SK-N-DZ (cell line): ENCODE data around the gene KLK13. TPM values are rescaled to one million over a fixed set of nuclear protein-coding genes. Genes with fewer than 3 reads are reported as not detected.

ENCODE experiments used
- DNase-seq: peaks from one replicate; pipeline ENCODE4 v3.0.0-alpha.2; 2015; ENCODE audit warnings: low spot score
- polyA plus RNA-seq, 2 experiments: library from polyadenylated mRNA; depleted of rRNA; stranded (reverse); fragments of >200 nt; gene quantifications; 2 replicates each; pipeline ENCODE4 v1.2.3, GENCODE V29; 2014

Gene KLK13, protein sequence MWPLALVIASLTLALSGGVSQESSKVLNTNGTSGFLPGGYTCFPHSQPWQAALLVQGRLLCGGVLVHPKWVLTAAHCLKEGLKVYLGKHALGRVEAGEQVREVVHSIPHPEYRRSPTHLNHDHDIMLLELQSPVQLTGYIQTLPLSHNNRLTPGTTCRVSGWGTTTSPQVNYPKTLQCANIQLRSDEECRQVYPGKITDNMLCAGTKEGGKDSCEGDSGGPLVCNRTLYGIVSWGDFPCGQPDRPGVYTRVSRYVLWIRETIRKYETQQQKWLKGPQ
- polyA plus RNA-seq (2014; cell fraction: cytosol; rRNA removed), result not detected in 2 replicates
- not detected in 2 replicates for polyA plus RNA-seq (2014; cell fraction: nucleus; rRNA removed)

DNA sequence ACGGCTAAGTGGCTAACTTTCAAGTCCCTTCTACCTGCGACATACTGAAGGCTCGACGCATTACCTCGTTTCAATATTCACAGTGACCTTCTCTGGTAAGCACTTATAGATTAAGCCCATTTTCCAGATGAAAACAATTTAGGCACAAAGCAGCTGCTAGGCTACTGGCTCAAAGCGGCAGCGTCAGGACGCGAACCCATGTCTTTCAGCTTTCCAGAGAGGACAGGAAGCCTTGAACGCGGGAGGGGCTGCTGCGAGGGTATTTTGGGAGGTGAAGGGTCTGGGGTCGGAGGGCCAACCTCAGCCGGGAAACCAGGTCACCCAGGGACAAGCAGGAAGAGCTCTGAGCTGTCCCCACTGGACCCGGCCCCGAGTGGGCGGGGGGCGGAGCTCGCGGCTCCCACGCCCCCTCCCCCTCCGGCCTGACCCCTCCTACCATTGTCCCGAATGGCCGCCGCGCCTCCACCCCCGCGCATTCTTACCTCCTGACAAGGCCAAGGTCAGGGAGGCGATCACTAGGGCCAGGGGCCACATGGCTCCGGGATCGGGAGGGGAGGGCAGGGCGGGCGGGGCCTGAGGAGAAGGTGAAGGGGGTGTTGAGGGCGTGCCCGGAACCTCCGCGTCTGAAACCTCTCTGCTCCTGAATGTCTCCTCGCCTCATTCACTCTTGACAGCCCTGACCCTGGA lies at the start of gene KLK13:
Gene KLK13 (minus strand): TSS at position 559 of the 687 bp plus-strand sequence. CDS start 25 bp downstream, at position 534.
- DNase-seq, result no peak

DNA sequence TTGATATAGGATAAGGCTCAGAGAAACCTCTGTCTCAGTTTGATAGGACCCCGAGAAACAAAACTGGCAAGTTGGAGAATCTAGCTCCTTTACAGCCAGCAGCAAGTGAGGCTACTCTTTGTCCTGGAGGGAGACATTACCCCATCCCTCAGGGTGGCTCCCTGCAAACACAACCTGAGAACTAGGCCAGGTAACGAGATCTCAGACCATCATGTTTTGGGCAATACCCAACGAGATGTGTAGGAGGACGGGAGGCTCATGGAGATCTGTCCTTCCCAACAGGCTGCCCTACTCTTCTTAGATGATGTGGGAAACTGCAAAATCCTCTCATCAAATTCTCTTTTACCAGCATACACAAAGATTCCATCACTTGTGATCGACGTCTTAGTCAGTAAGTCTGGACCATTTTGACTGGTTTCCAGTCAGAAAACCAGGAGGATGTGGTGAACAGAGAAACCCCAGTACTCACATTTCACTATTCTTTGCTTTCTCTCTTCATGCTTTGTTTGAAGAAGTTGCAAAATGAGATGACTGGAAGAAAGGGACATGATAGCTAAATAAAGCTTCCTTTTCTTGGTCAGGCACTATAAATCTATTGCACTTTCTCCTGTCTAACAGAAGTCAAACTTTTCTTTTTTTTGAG lies 49.3 kb upstream of the KLK13 start:
- DNase-seq, result no peak

DNA sequence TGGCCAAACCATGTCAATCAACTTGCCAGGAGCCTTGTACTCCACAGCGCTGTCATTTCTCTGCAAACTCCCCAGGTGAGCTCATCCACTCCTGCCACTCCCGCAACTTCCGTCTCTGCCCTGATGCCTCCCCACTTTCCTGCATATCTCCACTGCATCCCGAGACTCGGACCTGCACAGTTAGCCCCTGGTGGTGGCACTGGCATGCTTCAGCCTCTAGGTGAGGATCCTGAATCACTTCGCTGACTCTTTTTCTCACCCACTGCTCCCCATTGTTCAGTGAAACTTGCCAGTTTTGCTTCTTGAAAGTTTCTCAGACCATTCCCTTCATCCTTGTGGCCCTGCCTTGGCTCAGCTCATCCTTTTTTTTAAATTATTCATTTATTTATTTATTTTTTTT lies 46.7 kb upstream of the KLK13 start:
- no peak for DNase-seq

DNA sequence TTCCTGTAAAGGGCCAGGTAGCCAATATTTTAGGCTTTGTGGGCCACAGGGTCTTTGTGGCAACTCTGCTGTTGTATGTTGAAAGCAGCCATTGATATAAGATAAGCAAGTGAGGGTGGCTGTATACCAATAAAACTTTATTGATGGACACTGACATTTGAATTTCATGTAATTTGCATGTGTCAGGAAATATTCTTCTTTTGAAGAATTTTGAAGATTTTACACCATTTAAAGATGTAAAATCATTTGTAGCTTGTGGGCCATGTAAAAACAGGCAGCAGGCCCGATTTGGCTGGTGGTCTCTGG lies 45.7 kb upstream of the KLK13 start:
- no peak for DNase-seq

DNA sequence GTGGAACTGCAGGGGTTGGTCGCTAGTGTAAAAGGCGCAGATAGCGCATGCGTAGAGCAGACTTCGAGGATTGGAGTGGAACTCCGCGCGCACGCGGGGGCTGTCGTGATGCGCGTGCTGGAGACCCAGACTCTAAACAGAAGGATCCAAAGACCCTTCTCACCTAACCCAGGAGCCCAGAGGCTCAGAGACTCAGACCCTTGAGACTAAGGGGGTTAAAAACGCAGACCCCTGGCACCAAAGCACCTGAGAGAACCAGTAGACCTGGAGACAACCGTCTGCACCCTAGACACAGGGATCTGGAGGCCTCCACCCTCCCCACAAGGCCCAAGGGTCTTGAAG lies 43.9 kb upstream of the KLK13 start:
- no peak for DNase-seq

GRCh38 chr19:51108066-51108804 lies 43.3 kb upstream of the KLK13 start, which contains the start of gene CTU1:
TSS of gene CTU1 (minus strand) at chr19:51108409. CDS start at chr19:51104569, 3,840 bp downstream.
- peak; percentile 97 for DNase-seq

GRCh38 chr19:51107406-51108065 lies 42.6 kb upstream of the KLK13 start:
- DNase-seq, result no peak

DNA sequence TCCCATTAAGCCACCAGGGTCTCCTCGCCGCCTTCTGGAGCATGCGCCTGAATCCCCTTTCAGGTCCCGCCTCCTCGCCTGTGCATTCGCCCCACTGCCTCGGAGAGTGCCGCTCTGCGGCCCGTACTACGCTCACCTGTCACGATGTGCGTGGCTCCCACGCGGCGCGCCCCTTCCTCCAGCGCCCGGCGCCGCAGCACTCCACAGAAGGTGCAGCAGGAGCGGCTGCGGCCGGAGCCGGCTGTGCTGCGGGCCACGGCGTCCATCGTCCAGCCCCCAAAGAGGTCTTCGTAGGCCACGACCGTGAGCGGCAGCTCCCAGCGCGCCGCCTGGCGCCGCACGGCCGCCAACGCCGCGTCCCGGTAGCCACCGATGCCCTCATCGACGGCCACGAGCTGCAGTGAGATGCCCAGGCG lies 39.0 kb upstream of the KLK13 start:
- no peak for DNase-seq

DNA sequence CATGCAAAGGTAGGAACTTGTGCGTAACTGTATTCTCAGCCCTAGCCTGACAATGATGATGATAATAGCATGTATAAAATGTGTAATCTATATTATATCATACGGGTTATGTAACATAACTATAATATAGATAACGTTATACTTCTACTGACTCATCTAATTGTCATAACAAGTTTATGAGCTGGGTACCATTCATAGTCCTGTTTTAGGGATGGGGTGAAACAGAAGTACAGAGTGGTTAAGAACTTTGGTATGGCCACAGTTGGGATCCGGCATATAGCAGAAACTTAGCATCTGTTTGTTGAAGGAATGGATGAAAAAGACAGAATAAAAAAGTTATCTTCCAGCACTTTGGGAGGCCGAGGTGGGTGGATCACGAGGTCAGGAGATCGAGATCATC lies 38.1 kb upstream of the KLK13 start:
- DNase-seq, result no peak

- DNase-seq, result no peak
Measured at GRCh38 chr19:51101171-51101865, 36.4 kb upstream of the KLK13 start.

DNA sequence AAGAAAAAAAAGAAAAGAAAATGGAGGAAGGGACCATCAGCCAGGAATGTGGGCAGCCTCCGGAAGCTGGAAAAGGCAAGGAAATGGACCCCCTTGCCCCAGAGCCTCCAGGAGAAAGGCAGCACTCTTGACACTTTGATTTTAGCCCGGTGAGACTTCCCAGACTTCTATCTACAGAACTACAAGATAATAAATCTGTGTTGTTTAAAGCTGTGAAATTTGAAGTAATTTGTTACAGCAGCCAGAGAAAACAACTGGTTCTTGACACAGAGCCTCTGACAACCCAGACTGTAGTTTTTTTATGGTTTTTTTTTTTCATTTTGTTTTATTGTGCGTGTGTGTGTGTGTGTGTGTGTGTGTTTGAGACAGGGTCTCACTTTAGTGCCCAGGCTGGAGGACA lies 35.7 kb upstream of the KLK13 start:
- DNase-seq, result no peak

DNA sequence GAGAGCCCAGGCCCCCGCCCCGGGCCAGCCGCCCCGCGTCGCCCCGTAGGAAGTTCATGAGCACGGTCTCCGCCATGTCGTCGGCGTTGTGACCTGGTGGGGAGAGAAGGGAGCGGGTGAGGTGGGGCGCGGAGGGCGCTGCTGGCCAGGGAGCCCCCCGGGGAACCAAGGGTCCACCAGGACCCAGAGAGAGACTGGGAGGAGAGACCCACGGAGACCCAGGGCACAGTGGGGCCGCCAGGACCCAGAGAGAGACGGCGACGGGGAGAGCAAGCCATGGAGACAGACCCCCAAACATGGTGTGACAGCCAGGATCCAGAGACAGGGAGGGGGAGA lies 34.1 kb upstream of the KLK13 start:
- no peak for DNase-seq

DNA sequence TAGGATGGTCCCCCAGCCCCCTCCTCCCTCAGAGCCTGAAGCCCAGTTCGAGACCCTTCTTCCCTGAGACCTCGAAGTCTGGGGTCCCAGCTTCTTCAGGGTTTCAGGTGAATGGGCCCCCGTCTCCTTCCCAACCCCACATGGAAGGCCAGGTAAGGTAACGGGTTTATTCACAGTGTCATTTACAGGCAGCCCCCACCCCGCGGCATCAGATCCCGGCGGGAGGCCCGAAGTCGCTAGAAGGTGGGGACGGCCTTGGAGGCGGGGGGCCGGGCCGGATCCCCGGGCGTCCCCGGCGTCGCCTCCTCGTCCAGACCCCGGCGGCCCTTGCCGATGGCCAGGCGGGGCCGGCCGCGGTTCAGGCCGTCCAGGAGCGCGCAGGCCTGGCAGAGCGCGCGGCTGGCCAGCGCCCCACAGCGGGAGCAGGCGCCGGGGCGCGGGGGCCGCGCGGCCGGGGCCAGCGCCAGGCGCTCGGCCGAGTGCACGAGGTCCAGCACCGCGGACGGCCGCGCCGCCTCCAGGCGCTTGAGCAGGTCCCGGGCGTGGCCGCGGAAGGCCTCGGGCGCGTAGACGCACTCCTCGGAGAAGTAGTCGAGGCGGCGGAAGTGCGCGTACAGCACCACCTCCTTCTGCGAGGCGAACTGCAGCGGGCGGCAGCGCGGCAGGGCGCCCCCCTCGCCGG lies 33.6 kb upstream of the KLK13 start:
- no peak for DNase-seq

DNA sequence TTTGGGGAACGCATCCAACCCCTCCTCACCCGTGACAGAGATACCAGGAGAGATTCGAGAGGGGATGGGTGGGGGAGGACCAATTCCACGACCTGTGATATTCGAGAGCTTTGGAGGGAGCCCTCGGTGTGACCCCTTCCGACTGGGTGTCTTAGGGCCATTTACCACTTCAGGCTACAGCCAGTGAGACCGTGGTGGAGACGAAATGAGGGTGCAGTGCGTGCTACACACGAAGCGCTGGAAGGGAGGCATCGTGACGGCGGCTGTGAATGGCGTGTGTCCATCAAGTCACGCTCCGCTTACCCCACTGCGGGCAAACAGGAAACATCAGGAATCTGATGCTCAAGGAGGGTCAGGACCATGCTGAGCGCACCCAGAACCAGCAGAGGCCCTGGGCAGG lies 32.9 kb upstream of the KLK13 start:
- no peak for DNase-seq

- DNase-seq, result peak; percentile 24
Measured at GRCh38 chr19:51097166-51097738, 32.4 kb upstream of the KLK13 start.

DNA sequence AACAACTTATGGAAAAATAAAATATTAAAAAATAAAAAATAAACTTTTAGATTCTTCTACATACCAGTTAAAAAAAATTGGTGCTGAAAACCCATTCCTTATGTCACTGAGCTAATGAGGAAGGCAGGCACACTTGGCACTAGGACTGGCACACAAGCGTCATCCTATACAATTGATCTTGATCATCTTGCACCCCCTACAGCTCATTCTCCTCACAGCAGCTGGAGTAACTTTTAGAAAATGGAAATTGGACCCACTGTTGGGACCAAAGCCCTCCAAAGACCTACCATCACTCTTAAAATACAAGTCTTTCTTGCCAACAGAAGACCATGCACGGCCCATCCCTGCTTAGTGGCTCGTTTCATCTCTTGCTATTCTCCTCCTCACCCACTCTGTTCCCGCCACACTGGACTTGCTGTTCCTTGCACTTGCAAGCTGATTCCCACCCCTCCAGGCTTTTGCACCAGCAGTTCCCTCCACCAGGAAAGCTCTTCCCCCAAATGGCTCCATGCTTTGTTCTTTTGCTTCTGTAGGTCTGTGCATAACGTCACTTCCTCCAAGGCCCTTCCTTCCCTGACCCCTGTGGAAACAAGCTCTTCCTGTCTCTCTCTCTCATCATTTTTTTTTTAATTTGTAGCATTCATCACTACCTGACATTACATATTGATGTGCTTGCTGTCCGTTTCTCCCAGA lies 31.7 kb upstream of the KLK13 start:
- DNase-seq, result no peak

- DNase-seq, result peak; percentile 24
Measured at GRCh38 chr19:51094696-51095279, 29.9 kb upstream of the KLK13 start.

GRCh38 chr19:51093510-51094345 lies 28.8 kb upstream of the KLK13 start:
- DNase-seq, result no peak
